B cell (primary cell): ENCODE measurements around the gene RDM1. TPM values are rescaled to one million over a fixed set of nuclear protein-coding genes. Genes with fewer than 3 reads are reported as not detected.
A peak's percentile ranks its signal among the peaks of the same experiment; 100 is the strongest.

Source experiments
- ATAC-seq: fragments of 200-7000 bp; cut with Tn5 transposase; one replicate; pipeline ENCODE4 v1.10.0; 2021; ENCODE audit warnings: low read depth, mild to moderate bottlenecking, moderate number of reproducible peaks, moderate library complexity
- CTCF ChIA-PET: fragments of 350-600 bp; sonication (Branson Sonifier 250); formaldehyde crosslinking; loops from one replicate; lab custom pipeline; 2021; ENCODE audit warnings: antibody characterized with exemption, inconsistent platforms; lab: Charles Lee
- POLR2A ChIA-PET: fragments of 350-600 bp; sonication (Branson Sonifier 250); formaldehyde crosslinking; loops from one replicate; lab custom pipeline; 2021; ENCODE audit warnings: antibody characterized with exemption; lab: Charles Lee
- DNase-seq: peaks from one replicate; pipeline ENCODE4 v3.0.0; 2013
- H2AFZ ChIP-seq: 2 replicates; pipeline ENCODE4 v1.6.1; 2012; ENCODE audit warnings: mild to moderate bottlenecking, low read depth, low read length; ENCODE audit not compliant: insufficient read depth, poor library complexity, severe bottlenecking
- H3K27ac ChIP-seq, 2 donors: 1 replicate in 1 of 2; 2 replicates in 1 of 2; pipeline ENCODE4 v1.5.1; 2012 to 2013; ENCODE audit warnings: low read length in 2 of 2, mild to moderate bottlenecking in 2 of 2, moderate library complexity in 1 of 2
- H3K27me3 ChIP-seq, 4 experiments: fragments of 200-600 bp in 1 of 4; sonication (generic) in 1 of 4; replicated peaks in 1 of 4; 1 replicate in 2 of 4; 2 replicates in 2 of 4; pipeline versions ENCODE4 v1.6.1 to v1.7.0; 2013 to 2016; ENCODE audit warnings: low read length in 3 of 4, mild to moderate bottlenecking in 2 of 4, mixed read lengths in 1 of 4, moderate library complexity in 1 of 4; ENCODE audit not compliant: insufficient read depth in 4 of 4, control insufficient read depth in 3 of 4; ENCODE audit errors: control extremely low read depth in 1 of 4
- H3K36me3 ChIP-seq, 2 experiments: replicated peaks in 1 of 2; 1 replicate in 1 of 2; 2 replicates in 1 of 2; pipeline versions ENCODE4 v1.6.1 to v1.7.1; 2013; ENCODE audit warnings: low read length in 1 of 2; ENCODE audit not compliant: insufficient read depth in 2 of 2, control insufficient read depth in 1 of 2; ENCODE audit errors: control extremely low read depth in 1 of 2, extremely low read depth in 1 of 2
- H3K4me1 ChIP-seq, 2 donors: fragments of 200-600 bp in 1 of 2; sonication (generic) in 1 of 2; 1 replicate in 1 of 2; 2 replicates in 1 of 2; pipeline versions ENCODE4 v1.5.1 to v1.6.1; 2013 to 2017; ENCODE audit warnings: low read length in 2 of 2; ENCODE audit not compliant: control insufficient read depth in 2 of 2, insufficient read depth in 2 of 2
- H3K4me2 ChIP-seq: replicated peaks from 2 replicates; pipeline ENCODE3; 2012; ENCODE audit warnings: mild to moderate bottlenecking, low read depth, low read length; ENCODE audit not compliant: poor library complexity, severe bottlenecking
- H3K4me3 ChIP-seq, 5 experiments: fragments of 200-600 bp in 1 of 5; sonication (generic) in 1 of 5; 1 replicate in 3 of 5; 2 replicates in 2 of 5; pipeline versions ENCODE4 v1.5.1 to v1.7.0; 2011 to 2016; ENCODE audit warnings: low read length in 4 of 5, mild to moderate bottlenecking in 4 of 5, low read depth in 2 of 5, control low read depth in 1 of 5, moderate library complexity in 1 of 5; ENCODE audit not compliant: insufficient read depth in 1 of 5; ENCODE audit errors: control extremely low read depth in 1 of 5, extremely low read depth in 1 of 5
- H3K79me2 ChIP-seq: fragments of 200-600 bp; sonication (generic); one replicate; pipeline ENCODE4 v1.6.0; 2016; ENCODE audit warnings: low read length; ENCODE audit not compliant: control insufficient read depth, insufficient read depth
- H3K9ac ChIP-seq: fragments of 200-600 bp; sonication (generic); 2 replicates; pipeline ENCODE4 v1.6.1; 2017; ENCODE audit warnings: mild to moderate bottlenecking, low read length, moderate library complexity
- H3K9me3 ChIP-seq, 3 donors: one replicate each; pipeline versions ENCODE4 v1.6.1 to v1.7.1; 2013; ENCODE audit warnings: low read length in 2 of 3; ENCODE audit not compliant: control insufficient read depth in 2 of 3, insufficient read depth in 1 of 3; ENCODE audit errors: control extremely low read depth in 1 of 3
- H4K20me1 ChIP-seq: 2 replicates; pipeline ENCODE4 v1.6.0; 2012; ENCODE audit warnings: mild to moderate bottlenecking, low read length; ENCODE audit not compliant: insufficient read depth, control insufficient read depth, poor library complexity, severe bottlenecking
- H3K27ac Mint-ChIP-seq: one replicate; pipeline ENCODE4 v1.8.0; 2021; ENCODE audit warnings: mixed read lengths
- H3K27me3 Mint-ChIP-seq: one replicate; pipeline ENCODE4 v1.8.0; 2021; ENCODE audit warnings: mixed read lengths
- H3K4me1 Mint-ChIP-seq: one replicate; pipeline ENCODE4 v1.8.0; 2021; ENCODE audit warnings: mixed read lengths
- H3K4me3 Mint-ChIP-seq: one replicate; pipeline ENCODE4 v1.8.0; 2021; ENCODE audit warnings: mixed read lengths
- H3K9me3 Mint-ChIP-seq: one replicate; pipeline ENCODE4 v1.8.0; 2022; ENCODE audit warnings: mixed read lengths; ENCODE audit not compliant: insufficient read depth
- CTCF ChIP-seq: fragments of 200-600 bp; IDR thresholded peaks from one replicate; pipeline ENCODE4 v1.8.0; 2022; ENCODE audit warnings: antibody characterized with exemption, mild to moderate bottlenecking
- EZH2 ChIP-seq: IDR thresholded peaks from 2 replicates; pipeline ENCODE4 v1.6.1; 2012; ENCODE audit warnings: borderline replicate concordance, low read depth, mild to moderate bottlenecking, moderate library complexity, low read length; ENCODE audit not compliant: insufficient read depth, poor library complexity, severe bottlenecking
- WGBS: methylation state at CpG from one replicate; pipeline ENCODE4 v1.1.5; 2013; ENCODE audit warnings: missing lambda C conversion rate; ENCODE audit not compliant: insufficient coverage; 5-methylcytosine and 5-hydroxymethylcytosine counted together
- intact Hi-C: fragments of 100-400 bp; cut with micrococcal nuclease; formaldehyde crosslinking; loops from one replicate; pipeline ENCODE4 v1.10.0; 2022
- polyA plus RNA-seq: library from polyadenylated mRNA; depleted of rRNA; stranded (reverse); fragments of >200 nt; gene quantifications from 2 replicates; pipeline ENCODE4 v1.2.3, GENCODE V29; 2012
- total RNA-seq, 2 donors: library from RNA; stranded (reverse); fragments of 120-200 nt in 1 of 2; gene quantifications; 1 replicate in 1 of 2; 2 replicates in 1 of 2; pipeline versions ENCODE4 v1.2.3 to v1.2.4, GENCODE V29; 2013 to 2022

The RDM1 gene
- total and polyA plus RNA-seq, 2 donors (not counting 1 experiment from before 2014, with no cell fraction given), result not detected

- DNase-seq, result no peak
- POLR2A ChIA-PET, result interaction anchor here (0.7 kb wide), 1 partner anchor 154 kb away, joined by 4 read pairs; no protein-coding TSS in a partner anchor
- Histone ChIP-seq H3K4me1 (peaks cover 5 to 8% of the 10 kb centered on the region in 2 donors), H3K4me2 (no peak overlapping the region), H3K27ac (no peak overlapping the region), H3K36me3 (no peaks in the 10 kb centered on the region), H4K20me1 (no peaks in the 10 kb centered on the region), H3K27me3 (no peaks in the 10 kb centered on the region), H3K79me2 (no peaks in the 10 kb centered on the region), H3K9ac (no peak overlapping the region), H2AFZ (no peak overlapping the region), H3K9me3 (no peaks in the 10 kb centered on the region), H3K4me3 (no peak overlapping the region)
- no peak for ATAC-seq
- peaks cover 18% of the 10 kb centered on the region for H3K27me3 Mint-ChIP-seq
- intact Hi-C loops, result loop anchor here (5.0 kb wide), 1 partner anchor 154 kb away; no protein-coding TSS in a partner anchor
- peaks cover 16% of the 10 kb centered on the region for H3K4me1 Mint-ChIP-seq
- no CpG with 5 or more reads among the region's 3 CpGs for WGBS
- CTCF ChIA-PET, result interaction anchor here (1.0 to 15.7 kb wide), 7 partner anchors 9 to 507 kb away, joined by 3 to 639 read pairs (median 5); partner anchors contain the start of genes CCL15 and CCL23
- no peaks in the 10 kb centered on the region for H3K9me3 Mint-ChIP-seq
- no peak overlapping the region for H3K4me3 Mint-ChIP-seq
- TF ChIP-seq CTCF, result no peak
- no peak for TF ChIP-seq EZH2
- H3K27ac Mint-ChIP-seq, result no peak overlapping the region
These were observed 47.8 kb upstream of the RDM1 start for GRCh38 chr17:35978346-35978745.

- no peak overlapping the region for H3K9ac ChIP-seq
- H2AFZ ChIP-seq, result no peak overlapping the region
- WGBS, result 65% methylated on average over 5 of the region's 7 CpGs
- POLR2A ChIA-PET, result interaction anchor here (0.6 kb wide), 1 partner anchor 157 kb away, joined by 3 read pairs; no protein-coding TSS in a partner anchor
- H3K79me2 ChIP-seq, result no peaks in the 10 kb centered on the region
- no peak overlapping the region for H3K27ac Mint-ChIP-seq
- no peaks in the 10 kb centered on the region for H3K9me3 Mint-ChIP-seq
- TF ChIP-seq CTCF (no peak), EZH2 (no peak)
- H4K20me1 ChIP-seq, result no peaks in the 10 kb centered on the region
- no peak overlapping the region for H3K4me3 ChIP-seq
- no peak overlapping the region for H3K4me2 ChIP-seq
- peaks cover 16% of the 10 kb centered on the region for H3K4me1 Mint-ChIP-seq
- no peak for ATAC-seq
- peaks cover 5 to 8% of the 10 kb centered on the region in 2 donors for H3K4me1 ChIP-seq
- no peaks in the 10 kb centered on the region for H3K36me3 ChIP-seq
- peaks cover 18% of the 10 kb centered on the region for H3K27me3 Mint-ChIP-seq
- H3K27me3 ChIP-seq, result no peaks in the 10 kb centered on the region
- no peaks in the 10 kb centered on the region for H3K9me3 ChIP-seq
- CTCF ChIA-PET, result interaction anchor here (0.6 to 15.7 kb wide), 7 partner anchors 8 to 508 kb away, joined by 3 to 639 read pairs (median 6); partner anchors contain the start of gene CCL23
- H3K27ac ChIP-seq, result no peak overlapping the region
- no peak overlapping the region for H3K4me3 Mint-ChIP-seq
- DNase-seq, result peak; percentile 14
- intact Hi-C loops, result loop anchor here (5.0 kb wide), 1 partner anchor 155 kb away; no protein-coding TSS in a partner anchor
These were observed 46.9 kb upstream of the RDM1 start for GRCh38 chr17:35977509-35977908.
